HG03442 (cell line): ENCODE measurements around the gene IRF3.

ENCODE experiments used
- ATAC-seq: cut with Tn5 transposase; IDR thresholded peaks from one replicate; pipeline ENCODE4 v1.9.1; 2021; ENCODE audit warnings: mild to moderate bottlenecking, moderate library complexity; ENCODE audit not compliant: unreplicated experiment

IRF3 gene

GRCh38 chr19:49687566-49688316 lies 22.1 kb upstream of the IRF3 start:
- no peak for ATAC-seq

- no peak for ATAC-seq
Measured at GRCh38 chr19:49687150-49687549, 21.5 kb upstream of the IRF3 start.

- no peak for ATAC-seq
Measured at GRCh38 chr19:49686503-49687088, 20.9 kb upstream of the IRF3 start.

- no peak for ATAC-seq
Measured at GRCh38 chr19:49685845-49686332, 20.2 kb upstream of the IRF3 start.

GRCh38 chr19:49684983-49685553 lies 19.4 kb upstream of the IRF3 start:
- no peak for ATAC-seq

- no peak for ATAC-seq
Measured at GRCh38 chr19:49684251-49684982, 18.8 kb upstream of the IRF3 start.

- ATAC-seq = no peak
Measured at GRCh38 chr19:49683814-49684250, 18.2 kb upstream of the IRF3 start.

GRCh38 chr19:49682274-49682673 lies 16.6 kb upstream of the IRF3 start:
- no peak for ATAC-seq

- ATAC-seq = no peak
Measured at GRCh38 chr19:49681830-49682229, 16.2 kb upstream of the IRF3 start.

- ATAC-seq = no peak
Measured at GRCh38 chr19:49680421-49681351, 15.0 kb upstream of the IRF3 start.

- ATAC-seq = no peak
Measured at GRCh38 chr19:49679771-49680413, 14.2 kb upstream of the IRF3 start.

- no peak for ATAC-seq
Measured at GRCh38 chr19:49678985-49679770, 13.5 kb upstream of the IRF3 start.

- no peak for ATAC-seq
Measured at GRCh38 chr19:49677901-49678674, 12.4 kb upstream of the IRF3 start.

GRCh38 chr19:49677231-49677900 lies 11.7 kb upstream of the IRF3 start, which contains the start of gene PRMT1:
PRMT1 (plus strand) TSS chr19:49677271; CDS start chr19:49677281, 10 bp downstream.
- peak; percentile 1 for ATAC-seq

GRCh38 chr19:49676784-49677230 lies 11.2 kb upstream of the IRF3 start:
- peak; percentile 60 for ATAC-seq

GRCh38 chr19:49676136-49676783 lies 10.6 kb upstream of the IRF3 start:
- no peak for ATAC-seq
